Prostate gland (tissue), 2 donors: ENCODE results near the gene PGA4. TPM values are rescaled to one million over a fixed set of nuclear protein-coding genes. Genes with fewer than 3 reads are reported as not detected.

Experiments used
- DNase-seq: peaks from one replicate; pipeline ENCODE4 v3.0.0-alpha.2; 2019; ENCODE audit warnings: low spot score
- H3K27ac ChIP-seq, 2 donors: fragments of 200-600 bp; sonication (generic); 2 replicates each; pipeline ENCODE4 v1.5.1; 2017 to 2019
- H3K27me3 ChIP-seq: fragments of 200-600 bp; sonication (generic); replicated peaks from 2 replicates; pipeline ENCODE4 v1.5.1; 2019; ENCODE audit not compliant: insufficient read depth
- H3K36me3 ChIP-seq, 2 donors: fragments of 200-600 bp; sonication (generic); 1 replicate in 1 of 2; 2 replicates in 1 of 2; pipeline versions ENCODE4 v1.5.1 to v1.8.1; 2017 to 2019
- H3K4me1 ChIP-seq: fragments of 200-600 bp; sonication (generic); replicated peaks from 2 replicates; pipeline ENCODE4 v1.5.1; 2019
- H3K4me3 ChIP-seq, 2 donors: fragments of 200-600 bp; sonication (generic); 2 replicates each; pipeline ENCODE4 v1.5.1; 2017 to 2019
- H3K9me3 ChIP-seq: fragments of 200-600 bp; sonication (generic); 2 replicates; pipeline ENCODE4 v1.5.1; 2017
- CTCF ChIP-seq, 4 experiments: fragments of 200-600 bp in 2 of 4; fragments of 450-650 bp in 2 of 4; sonication (generic) in 2 of 4; IDR thresholded peaks; 1 replicate in 3 of 4; 2 replicates in 1 of 4; pipeline ENCODE4 v1.5.1; 2016 to 2019; ENCODE audit warnings: antibody characterized with exemption in 4 of 4, mild to moderate bottlenecking in 2 of 4, moderate library complexity in 2 of 4
- POLR2A ChIP-seq: fragments of 450-650 bp; IDR thresholded peaks from one replicate; pipeline ENCODE4 v1.6.1; 2016; ENCODE audit warnings: antibody characterized with exemption, mild to moderate bottlenecking
- POLR2AphosphoS5 ChIP-seq: sonication (generic); formaldehyde crosslinking; IDR thresholded peaks from one replicate; pipeline ENCODE4 v1.6.1; 2017; ENCODE audit warnings: antibody characterized with exemption
- WGBS: methylation state at CpG from one replicate; pipeline ENCODE4 v1.1.5; 2018; 5-methylcytosine and 5-hydroxymethylcytosine counted together
- intact Hi-C: fragments of 100-400 bp; cut with DNase I; formaldehyde crosslinking; loops from one replicate; pipeline ENCODE4 v1.14.2; 2022
- total RNA-seq, 2 donors: library from RNA; depleted of rRNA; stranded (reverse); fragments of >200 nt; gene quantifications; one replicate each; pipeline ENCODE4 v1.1.0, GENCODE V29; 2016

PGA4 gene
- total RNA-seq, 2 donors from 2014 or later, result not detected

GRCh38 chr11:61270354-61271076 is 48.4 kb downstream of the PGA4 start:
- DNase-seq, result no peak
- intact Hi-C loops, result no loop called here

GRCh38 chr11:61272731-61273130 is 50.6 kb downstream of the PGA4 start:
- no peak for TF ChIP-seq CTCF (IDR thresholded peaks at IDR 0.05)
- TF ChIP-seq POLR2A, result no peak
- no peak for TF ChIP-seq POLR2AphosphoS5
- H3K4me1 ChIP-seq, result no peaks in the 10 kb centered on the region
- H3K36me3 ChIP-seq, result no peaks in the 10 kb centered on the region
- 95% methylated on average over 3 of the region's 3 CpGs for WGBS
- H3K9me3 ChIP-seq, result no peaks in the 10 kb centered on the region
- intact Hi-C loops, result no loop called here
- H3K27me3 ChIP-seq, result no peaks in the 10 kb centered on the region
- no peak overlapping the region for H3K4me3 ChIP-seq
- no peak overlapping the region for H3K27ac ChIP-seq
- no peak for DNase-seq

More at GRCh38 chr11:61270354-61271076, 48.4 kb downstream of the PGA4 start:
- H3K4me1 ChIP-seq, result no peaks in the 10 kb centered on the region
- H3K9me3 ChIP-seq, result no peaks in the 10 kb centered on the region
- H3K36me3 ChIP-seq, result no peaks in the 10 kb centered on the region
- no peak overlapping the region for H3K27ac ChIP-seq
- H3K4me3 ChIP-seq, result no peak overlapping the region
- TF ChIP-seq CTCF (IDR thresholded peaks at IDR 0.05) (no peak), POLR2A (no peak), POLR2AphosphoS5 (no peak)
- H3K27me3 ChIP-seq, result no peaks in the 10 kb centered on the region
- 88% methylated on average over 7 of the region's 7 CpGs for whole genome bisulfite sequencing

- no peak for DNase-seq
- H3K27me3 ChIP-seq, result no peaks in the 10 kb centered on the region
- no peaks in the 10 kb centered on the region for H3K4me1 ChIP-seq
- no peak for TF ChIP-seq POLR2A
- no peak overlapping the region for H3K27ac ChIP-seq
- 68% methylated on average over 16 of the region's 16 CpGs for WGBS
- no peak overlapping the region for H3K4me3 ChIP-seq
- intact Hi-C loops, result no loop called here
- no peaks in the 10 kb centered on the region for H3K9me3 ChIP-seq
- no peaks in the 10 kb centered on the region for H3K36me3 ChIP-seq
These were observed 51.3 kb downstream of the PGA4 start for GRCh38 chr11:61273178-61274078.

GRCh38 chr11:61274084-61274483 is 51.9 kb downstream of the PGA4 start:
- TF ChIP-seq POLR2A (no peak), CTCF (IDR thresholded peaks at IDR 0.05) (no peak), POLR2AphosphoS5 (no peak)
- Histone ChIP-seq H3K36me3 (no peaks in the 10 kb centered on the region), H3K4me1 (no peaks in the 10 kb centered on the region), H3K27me3 (no peaks in the 10 kb centered on the region), H3K9me3 (no peaks in the 10 kb centered on the region), H3K4me3 (no peak overlapping the region), H3K27ac (no peak overlapping the region)
- WGBS, result 94% methylated on average over 4 of the region's 4 CpGs
- intact Hi-C loops, result no loop called here
- DNase-seq, result no peak

- Histone ChIP-seq H3K4me1 (no peaks in the 10 kb centered on the region), H3K4me3 (no peak overlapping the region), H3K27me3 (no peaks in the 10 kb centered on the region), H3K9me3 (no peaks in the 10 kb centered on the region), H3K36me3 (no peaks in the 10 kb centered on the region), H3K27ac (no peak overlapping the region)
- TF ChIP-seq CTCF (IDR thresholded peaks at IDR 0.05), result no peak
- TF ChIP-seq POLR2AphosphoS5, result no peak
- TF ChIP-seq POLR2A, result no peak
- intact Hi-C loops, result no loop called here
- 94% methylated on average over 4 of the region's 4 CpGs for WGBS
- no peak for DNase-seq
These were observed 53.0 kb downstream of the PGA4 start for GRCh38 chr11:61275191-61275590.
